ENCODE data around the gene BACH2. TPM values are rescaled to one million over a fixed set of nuclear protein-coding genes. Genes with fewer than 3 reads are reported as not detected.
"Not testable (repeated sequence)": the region's sequence is repeated elsewhere in the genome, so short reads cannot be mapped to it uniquely, and the experiment has no call there.

The BACH2 gene
- total and polyA plus RNA-seq, 2 donors, result 0.90 to 7.5 TPM

- WGBS, result 76% methylated on average over 3 of the region's 3 CpGs
- DNase-seq (ENCODE audit: extremely low spot score), result no peak
- Histone ChIP-seq H3K36me3 (ENCODE audit: insufficient read depth) (no peaks in the 10 kb centered on the region), H3K4me1 (ENCODE audit: insufficient read depth) (no peaks in the 10 kb centered on the region), H3K27ac (ENCODE audit: low read depth) (no peak overlapping the region), H3K4me3 (ENCODE audit: low read depth, low read length) (no peak overlapping the region)
These were observed 321.8 kb downstream of the BACH2 start for GRCh38 chr6:89974834-89975233.

- no peaks in the 10 kb centered on the region for H3K4me1 ChIP-seq (ENCODE audit: insufficient read depth)
- WGBS, result 96% methylated on average over 9 of the region's 9 CpGs
- H3K4me3 ChIP-seq (ENCODE audit: low read depth, low read length), result no peak overlapping the region
- no peaks in the 10 kb centered on the region for H3K36me3 ChIP-seq (ENCODE audit: insufficient read depth)
- no peak overlapping the region for H3K27ac ChIP-seq (ENCODE audit: low read depth)
- DNase-seq (ENCODE audit: extremely low spot score), result no peak
These were observed 324.6 kb downstream of the BACH2 start for GRCh38 chr6:89972025-89972381.

GRCh38 chr6:89971338-89972024 lies 325.2 kb downstream of the BACH2 start:
- H3K36me3 ChIP-seq (ENCODE audit: insufficient read depth); DNase-seq (ENCODE audit: extremely low spot score); H3K4me1 ChIP-seq (ENCODE audit: insufficient read depth); H3K4me3 ChIP-seq (ENCODE audit: low read depth, low read length); H3K27ac ChIP-seq (ENCODE audit: low read depth): not testable (repeated sequence)
- 91% methylated on average over 9 of the region's 9 CpGs for WGBS

- H3K36me3 ChIP-seq (ENCODE audit: insufficient read depth), result no peaks in the 10 kb centered on the region
- H3K27ac ChIP-seq (ENCODE audit: low read depth), result no peak overlapping the region
- 25% methylated on average over 8 of the region's 8 CpGs for WGBS
- no peak overlapping the region for H3K4me3 ChIP-seq (ENCODE audit: low read depth, low read length)
- H3K4me1 ChIP-seq (ENCODE audit: insufficient read depth), result no peaks in the 10 kb centered on the region
- DNase-seq (ENCODE audit: extremely low spot score), result peak; percentile 62
These were observed 325.9 kb downstream of the BACH2 start for GRCh38 chr6:89970609-89971337.

GRCh38 chr6:89970072-89970471 lies 326.6 kb downstream of the BACH2 start:
- H3K27ac ChIP-seq (ENCODE audit: low read depth), result no peak overlapping the region
- 90% methylated on average over 7 of the region's 7 CpGs for WGBS
- no peak for DNase-seq (ENCODE audit: extremely low spot score)
- no peaks in the 10 kb centered on the region for H3K4me1 ChIP-seq (ENCODE audit: insufficient read depth)
- no peak overlapping the region for H3K4me3 ChIP-seq (ENCODE audit: low read depth, low read length)
- H3K36me3 ChIP-seq (ENCODE audit: insufficient read depth), result no peaks in the 10 kb centered on the region

- DNase-seq (ENCODE audit: extremely low spot score), result no peak
- H3K27ac ChIP-seq (ENCODE audit: low read depth), result no peak overlapping the region
- H3K4me3 ChIP-seq (ENCODE audit: low read depth, low read length), result no peak overlapping the region
- 93% methylated on average over 3 of the region's 3 CpGs for WGBS
- no peaks in the 10 kb centered on the region for H3K36me3 ChIP-seq (ENCODE audit: insufficient read depth)
- H3K4me1 ChIP-seq (ENCODE audit: insufficient read depth), result no peaks in the 10 kb centered on the region
These were observed 329.7 kb downstream of the BACH2 start for GRCh38 chr6:89966913-89967312.

- Histone ChIP-seq H3K4me1 (ENCODE audit: insufficient read depth) (no peaks in the 10 kb centered on the region), H3K27ac (ENCODE audit: low read depth) (no peak overlapping the region), H3K4me3 (ENCODE audit: low read depth, low read length) (no peak overlapping the region), H3K36me3 (ENCODE audit: insufficient read depth) (no peaks in the 10 kb centered on the region)
- 63% methylated on average over 1 of the region's 1 CpG for WGBS
- DNase-seq (ENCODE audit: extremely low spot score), result no peak
These were observed 330.5 kb downstream of the BACH2 start for GRCh38 chr6:89966228-89966544.

GRCh38 chr6:89965441-89966227 lies 331.0 kb downstream of the BACH2 start:
- no peak for DNase-seq (ENCODE audit: extremely low spot score)
- 91% methylated on average over 2 of the region's 2 CpGs for WGBS
- Histone ChIP-seq H3K27ac (ENCODE audit: low read depth) (no peak overlapping the region), H3K4me3 (ENCODE audit: low read depth, low read length) (no peak overlapping the region), H3K36me3 (ENCODE audit: insufficient read depth) (no peaks in the 10 kb centered on the region), H3K4me1 (ENCODE audit: insufficient read depth) (no peaks in the 10 kb centered on the region)

GRCh38 chr6:89963391-89963790 lies 333.3 kb downstream of the BACH2 start:
- 91% methylated on average over 3 of the region's 3 CpGs for WGBS
- no peak for DNase-seq (ENCODE audit: extremely low spot score)

GRCh38 chr6:89961481-89961880 lies 335.2 kb downstream of the BACH2 start:
- H3K36me3 ChIP-seq (ENCODE audit: insufficient read depth), result no peaks in the 10 kb centered on the region
- H3K27ac ChIP-seq (ENCODE audit: low read depth), result no peak overlapping the region
- no peaks in the 10 kb centered on the region for H3K4me1 ChIP-seq (ENCODE audit: insufficient read depth)
- WGBS, result 99% methylated on average over 2 of the region's 2 CpGs
- H3K4me3 ChIP-seq (ENCODE audit: low read depth, low read length), result no peak overlapping the region
- DNase-seq (ENCODE audit: extremely low spot score), result no peak

More at GRCh38 chr6:89963391-89963790, 333.3 kb downstream of the BACH2 start:
- Histone ChIP-seq H3K4me3 (ENCODE audit: low read depth, low read length) (no peak overlapping the region), H3K4me1 (ENCODE audit: insufficient read depth) (no peaks in the 10 kb centered on the region), H3K36me3 (ENCODE audit: insufficient read depth) (no peaks in the 10 kb centered on the region), H3K27ac (ENCODE audit: low read depth) (no peak overlapping the region)

- H3K4me1 ChIP-seq (ENCODE audit: insufficient read depth), result no peaks in the 10 kb centered on the region
- no peaks in the 10 kb centered on the region for H3K36me3 ChIP-seq (ENCODE audit: insufficient read depth)
- 79% methylated on average over 6 of the region's 6 CpGs for WGBS
- no peak overlapping the region for H3K4me3 ChIP-seq (ENCODE audit: low read depth, low read length)
- no peak for DNase-seq (ENCODE audit: extremely low spot score)
- H3K27ac ChIP-seq (ENCODE audit: low read depth), result no peak overlapping the region
These were observed 336.8 kb downstream of the BACH2 start for GRCh38 chr6:89959883-89960282.

GRCh38 chr6:89956182-89956581 lies 340.5 kb downstream of the BACH2 start:
- WGBS, result 90% methylated on average over 4 of the region's 4 CpGs

GRCh38 chr6:89955364-89955763 lies 341.3 kb downstream of the BACH2 start:
- Histone ChIP-seq H3K4me3 (ENCODE audit: low read depth, low read length) (no peak overlapping the region), H3K4me1 (ENCODE audit: insufficient read depth) (no peaks in the 10 kb centered on the region), H3K27ac (ENCODE audit: low read depth) (no peak overlapping the region), H3K36me3 (ENCODE audit: insufficient read depth) (no peaks in the 10 kb centered on the region)
- 87% methylated on average over 5 of the region's 5 CpGs for WGBS
- no peak for DNase-seq (ENCODE audit: extremely low spot score)

More at GRCh38 chr6:89956182-89956581, 340.5 kb downstream of the BACH2 start:
- H3K27ac ChIP-seq (ENCODE audit: low read depth), result no peak overlapping the region
- H3K4me1 ChIP-seq (ENCODE audit: insufficient read depth), result no peaks in the 10 kb centered on the region
- H3K36me3 ChIP-seq (ENCODE audit: insufficient read depth), result no peaks in the 10 kb centered on the region
- no peak overlapping the region for H3K4me3 ChIP-seq (ENCODE audit: low read depth, low read length)
- DNase-seq (ENCODE audit: extremely low spot score), result no peak

GRCh38 chr6:89954721-89955148 lies 341.9 kb downstream of the BACH2 start:
- 69% methylated on average over 1 of the region's 1 CpG for WGBS
- no peak overlapping the region for H3K4me3 ChIP-seq (ENCODE audit: low read depth, low read length)
- no peak for DNase-seq (ENCODE audit: extremely low spot score)

More at GRCh38 chr6:89954721-89955148, 341.9 kb downstream of the BACH2 start:
- Histone ChIP-seq H3K36me3 (ENCODE audit: insufficient read depth) (no peaks in the 10 kb centered on the region), H3K27ac (ENCODE audit: low read depth) (no peak overlapping the region), H3K4me1 (ENCODE audit: insufficient read depth) (no peaks in the 10 kb centered on the region)
